Tibial artery (tissue), 4 donors: ENCODE data around the gene PLXNA2.

Source experiments
- DNase-seq, 2 donors: peaks; one replicate each; pipeline ENCODE4 v3.0.0-alpha.2; 2019
- H3K27ac ChIP-seq, 2 donors: fragments of 200-600 bp; sonication (generic) in 1 of 2; 1 replicate in 1 of 2; 2 replicates in 1 of 2; pipeline ENCODE4 v1.5.1; 2018 to 2019; ENCODE audit warnings: mild to moderate bottlenecking in 1 of 2
- H3K27me3 ChIP-seq, 2 donors: fragments of 200-600 bp; sonication (generic) in 1 of 2; one replicate each; pipeline versions ENCODE4 v1.5.1 to v1.6.0; 2016 to 2019
- H3K36me3 ChIP-seq, 3 donors: fragments of 200-600 bp; sonication (generic) in 2 of 3; one replicate each; pipeline ENCODE4 v1.5.1; 2016 to 2019; ENCODE audit warnings: mild to moderate bottlenecking in 2 of 3
- H3K4me1 ChIP-seq, 4 donors: fragments of 200-600 bp; sonication (generic) in 2 of 4; 1 replicate in 3 of 4; 2 replicates in 1 of 4; pipeline ENCODE4 v1.5.1; 2016 to 2019
- H3K4me3 ChIP-seq, 2 donors: fragments of 200-600 bp; sonication (generic) in 1 of 2; 1 replicate in 1 of 2; 2 replicates in 1 of 2; pipeline ENCODE4 v1.5.1; 2018 to 2019; ENCODE audit warnings: mild to moderate bottlenecking in 2 of 2
- H3K9me3 ChIP-seq, 3 donors: fragments of 200-600 bp; sonication (generic) in 1 of 3; one replicate each; pipeline ENCODE4 v1.5.1; 2016 to 2019
- intact Hi-C: fragments of 100-400 bp; cut with DNase I; formaldehyde crosslinking; loops from one replicate; pipeline ENCODE4 v1.15.0; 2023; ENCODE audit warnings: low total_unique reads
- TF ChIP-seq, protein P1 (sequence below), 2 experiments: fragments of 200-600 bp in 1 of 2; fragments of 450-650 bp in 1 of 2; IDR thresholded peaks; one replicate each; pipeline ENCODE4 v1.5.1; 2017 to 2019; ENCODE audit warnings: antibody characterized with exemption in 2 of 2, mild to moderate bottlenecking in 1 of 2, moderate library complexity in 1 of 2

PLXNA2 gene

GRCh38 chr1:208106218-208106617 is 138.0 kb downstream of the PLXNA2 start:
- TF ChIP-seq, protein P1, sequence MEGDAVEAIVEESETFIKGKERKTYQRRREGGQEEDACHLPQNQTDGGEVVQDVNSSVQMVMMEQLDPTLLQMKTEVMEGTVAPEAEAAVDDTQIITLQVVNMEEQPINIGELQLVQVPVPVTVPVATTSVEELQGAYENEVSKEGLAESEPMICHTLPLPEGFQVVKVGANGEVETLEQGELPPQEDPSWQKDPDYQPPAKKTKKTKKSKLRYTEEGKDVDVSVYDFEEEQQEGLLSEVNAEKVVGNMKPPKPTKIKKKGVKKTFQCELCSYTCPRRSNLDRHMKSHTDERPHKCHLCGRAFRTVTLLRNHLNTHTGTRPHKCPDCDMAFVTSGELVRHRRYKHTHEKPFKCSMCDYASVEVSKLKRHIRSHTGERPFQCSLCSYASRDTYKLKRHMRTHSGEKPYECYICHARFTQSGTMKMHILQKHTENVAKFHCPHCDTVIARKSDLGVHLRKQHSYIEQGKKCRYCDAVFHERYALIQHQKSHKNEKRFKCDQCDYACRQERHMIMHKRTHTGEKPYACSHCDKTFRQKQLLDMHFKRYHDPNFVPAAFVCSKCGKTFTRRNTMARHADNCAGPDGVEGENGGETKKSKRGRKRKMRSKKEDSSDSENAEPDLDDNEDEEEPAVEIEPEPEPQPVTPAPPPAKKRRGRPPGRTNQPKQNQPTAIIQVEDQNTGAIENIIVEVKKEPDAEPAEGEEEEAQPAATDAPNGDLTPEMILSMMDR (IDR thresholded peaks at IDR 0.05) = no peak
- H3K4me1 ChIP-seq = peaks cover 0 to 16% (median 5%) of the 10 kb centered on the region in 4 donors
- H3K36me3 ChIP-seq = peaks cover 0 to 7% (median 6%) of the 10 kb centered on the region in 3 donors
- H3K9me3 ChIP-seq = no peaks in the 10 kb centered on the region
- H3K27me3 ChIP-seq = no peaks in the 10 kb centered on the region
- intact Hi-C loops = no loop called here
- H3K4me3 ChIP-seq = no peak overlapping the region
- no peak overlapping the region for H3K27ac ChIP-seq
- DNase-seq = no peak

DNA sequence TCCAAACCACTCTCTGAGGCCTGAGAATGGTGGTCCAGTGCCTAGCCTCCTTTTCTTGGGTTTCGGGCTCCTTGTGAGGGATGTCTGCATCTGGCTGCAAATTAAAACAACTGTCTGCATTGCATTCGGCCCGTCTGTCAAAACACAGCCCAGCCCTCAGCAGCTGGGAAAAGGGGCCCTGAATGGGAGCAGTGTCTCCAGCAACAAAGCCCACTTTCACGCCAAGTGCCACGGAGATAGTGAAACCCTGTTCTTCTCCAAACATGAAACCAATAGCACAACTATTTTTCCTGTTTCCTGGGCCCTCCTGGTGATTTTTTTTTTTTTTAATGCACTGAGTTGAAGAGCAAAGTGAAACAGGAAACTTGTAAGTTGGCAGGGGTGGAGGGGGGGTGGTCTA is 138.4 kb downstream of the PLXNA2 start:
- intact Hi-C loops = no loop called here
- no peak for DNase-seq
- no peak overlapping the region for H3K27ac ChIP-seq
- H3K27me3 ChIP-seq = no peaks in the 10 kb centered on the region
- no peak overlapping the region for H3K4me3 ChIP-seq
- H3K9me3 ChIP-seq = no peaks in the 10 kb centered on the region
- peaks cover 0 to 16% (median 5%) of the 10 kb centered on the region in 4 donors for H3K4me1 ChIP-seq
- peaks cover 0 to 7% (median 6%) of the 10 kb centered on the region in 3 donors for H3K36me3 ChIP-seq
- TF ChIP-seq, protein P1 (IDR thresholded peaks at IDR 0.05) = no peak

- DNase-seq = no peak
- Histone ChIP-seq H3K27ac (no peak overlapping the region), H3K27me3 (no peaks in the 10 kb centered on the region), H3K4me3 (no peak overlapping the region), H3K36me3 (peaks cover 0 to 11% (median 6%) of the 10 kb centered on the region in 3 donors), H3K9me3 (no peaks in the 10 kb centered on the region), H3K4me1 (peaks cover 0 to 16% (median 5%) of the 10 kb centered on the region in 4 donors)
- intact Hi-C loops = no loop called here
- TF ChIP-seq, protein P1 (IDR thresholded peaks at IDR 0.05) = no peak
Observed at GRCh38 chr1:208103597-208104513, 140.3 kb downstream of the PLXNA2 start.

DNA sequence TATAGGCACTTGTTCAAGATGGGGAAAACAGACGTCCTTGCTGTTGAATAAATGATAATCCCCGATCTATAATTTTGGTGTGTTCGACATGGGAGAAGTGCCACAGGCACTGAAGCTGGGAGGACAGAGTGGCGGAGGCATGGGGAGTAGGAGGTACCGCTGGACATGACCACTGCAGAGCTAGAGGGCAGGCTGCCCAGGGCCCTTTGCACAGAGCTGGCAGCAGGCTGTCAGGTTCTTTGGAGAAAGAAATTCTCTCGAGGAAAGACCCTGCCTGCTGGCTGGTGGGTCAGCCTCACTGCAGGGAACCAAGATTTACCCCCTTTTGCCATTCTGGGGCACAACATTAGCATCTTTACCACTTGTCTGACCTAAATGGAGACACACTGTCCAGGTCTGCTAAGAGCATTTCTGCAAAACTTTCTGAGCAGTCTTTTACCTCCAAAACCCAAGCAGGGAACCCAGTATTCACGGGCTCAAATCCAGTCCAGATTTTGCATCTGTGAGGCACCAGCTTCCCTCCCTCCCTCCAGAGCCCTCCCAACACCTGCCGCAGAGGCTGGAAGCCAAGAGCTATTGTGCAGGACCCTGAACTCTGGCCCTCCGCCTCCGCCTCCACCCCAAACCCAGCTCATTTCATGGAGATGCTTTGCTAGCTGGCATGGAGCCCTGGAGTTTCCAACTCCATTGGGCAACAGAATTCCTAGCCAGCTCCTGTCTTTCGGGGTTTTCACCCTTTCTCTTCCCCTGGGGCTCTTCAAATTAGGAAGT is 142.3 kb downstream of the PLXNA2 start:
- TF ChIP-seq, protein P1 (IDR thresholded peaks at IDR 0.05) = no peak
- Histone ChIP-seq H3K27me3 (no peaks in the 10 kb centered on the region), H3K36me3 (peaks cover 0 to 28% (median 10%) of the 10 kb centered on the region in 3 donors), H3K27ac (no peak overlapping the region), H3K4me3 (no peak overlapping the region), H3K4me1 (peaks cover 0 to 7% (median 0%) of the 10 kb centered on the region in 4 donors), H3K9me3 (no peaks in the 10 kb centered on the region)
- no peak for DNase-seq
- intact Hi-C loops = no loop called here

DNA sequence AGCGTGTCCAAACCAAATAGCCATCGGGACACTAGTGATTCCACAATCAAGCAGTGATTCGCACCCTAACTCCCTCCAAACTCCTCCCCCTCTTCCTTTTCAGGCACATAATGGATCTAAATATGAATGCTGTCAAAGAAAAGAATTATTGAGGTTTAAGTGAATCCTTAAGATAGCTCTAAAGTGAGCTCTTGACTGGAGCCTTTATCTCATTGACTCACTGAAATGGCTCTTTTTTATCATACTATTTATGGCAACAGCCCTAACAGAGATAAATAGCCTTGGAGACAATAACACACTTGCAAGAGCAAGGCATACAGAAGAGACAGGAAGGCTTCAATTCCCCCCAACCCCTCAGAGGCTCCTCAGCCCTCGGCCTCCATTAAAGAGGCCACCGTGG is 143.3 kb downstream of the PLXNA2 start:
- H3K4me3 ChIP-seq = no peak overlapping the region
- intact Hi-C loops = no loop called here
- DNase-seq = no peak
- H3K4me1 ChIP-seq = peaks cover 0 to 7% (median 0%) of the 10 kb centered on the region in 4 donors
- H3K36me3 ChIP-seq = peaks cover under 1 to 36% (median 13%) of the 10 kb centered on the region in 3 donors
- no peak overlapping the region for H3K27ac ChIP-seq
- no peaks in the 10 kb centered on the region for H3K9me3 ChIP-seq
- H3K27me3 ChIP-seq = no peaks in the 10 kb centered on the region
- TF ChIP-seq, protein P1 (IDR thresholded peaks at IDR 0.05) = no peak
